Adrenal gland (tissue), 5 donors: ENCODE results near the gene GOLGA8F.
"Not testable (repeated sequence)": the region's sequence is repeated elsewhere in the genome, so short reads cannot be mapped to it uniquely, and the experiment has no call there.

Experiments
- CTCF ChIP-seq, 6 experiments: fragments of 450-650 bp in 4 of 6; fragments of 200-600 bp in 2 of 6; sonication (generic) in 1 of 6; IDR thresholded peaks; 1 replicate in 5 of 6; 2 replicates in 1 of 6; pipeline versions ENCODE4 v1.5.1 to v1.8.0; 2016 to 2021; ENCODE audit warnings: antibody characterized with exemption in 6 of 6, mild to moderate bottlenecking in 2 of 6, moderate library complexity in 1 of 6
- POLR2A ChIP-seq, 2 donors: fragments of 450-650 bp; IDR thresholded peaks; one replicate each; pipeline ENCODE4 v1.6.1; 2017; ENCODE audit warnings: antibody characterized with exemption in 2 of 2, mild to moderate bottlenecking in 2 of 2, moderate library complexity in 1 of 2
- donor health status: DM: no; HTN: no; CAD: no.

- not testable (repeated sequence) for TF ChIP-seq POLR2A, CTCF (IDR thresholded peaks at IDR 0.05)
Observed at GRCh38 chr15:28402774-28403435, 24.4 kb downstream of the GOLGA8F start.
